GDM1 (cell line): ENCODE measurements around the gene BLACAT1.
A peak's percentile ranks its signal among the peaks of the same experiment; 100 is the strongest.

Experiments
- DNase-seq: peaks from one replicate; lab custom pipeline; 2025; lab: John Stamatoyannopoulos, UW

BLACAT1 gene

GRCh38 chr1:205455581-205456382 is at the start of gene BLACAT1:
Gene BLACAT1, minus strand, starts transcription at chr1:205456045.
- no peak for DNase-seq

- DNase-seq = no peak
These were observed 49.4 kb upstream of the BLACAT1 start for GRCh38 chr1:205505076-205505729.

GRCh38 chr1:205504311-205505075 is 48.6 kb upstream of the BLACAT1 start, which contains the start of gene CDK18:
Gene CDK18, plus strand, starts transcription at chr1:205504669. Its CDS starts 18,499 bp downstream, at chr1:205523168.
- DNase-seq = peak; percentile 62

- DNase-seq = no peak
These were observed 47.1 kb upstream of the BLACAT1 start for GRCh38 chr1:205502992-205503391.

GRCh38 chr1:205502111-205502810 is 46.4 kb upstream of the BLACAT1 start:
- no peak for DNase-seq

GRCh38 chr1:205500240-205501233 is 44.7 kb upstream of the BLACAT1 start:
- no peak for DNase-seq

GRCh38 chr1:205499789-205500188 is 43.9 kb upstream of the BLACAT1 start:
- DNase-seq = no peak

- no peak for DNase-seq
These were observed 41.5 kb upstream of the BLACAT1 start for GRCh38 chr1:205497351-205497750.

GRCh38 chr1:205496661-205497060 is 40.8 kb upstream of the BLACAT1 start:
- no peak for DNase-seq

GRCh38 chr1:205495237-205495823 is 39.5 kb upstream of the BLACAT1 start:
- DNase-seq = no peak

- no peak for DNase-seq
These were observed 38.3 kb upstream of the BLACAT1 start for GRCh38 chr1:205494115-205494514.

GRCh38 chr1:205493241-205494085 is 37.6 kb upstream of the BLACAT1 start:
- no peak for DNase-seq

GRCh38 chr1:205492774-205493173 is 36.9 kb upstream of the BLACAT1 start:
- DNase-seq = no peak

GRCh38 chr1:205492201-205492667 is 36.4 kb upstream of the BLACAT1 start:
- DNase-seq = no peak

- no peak for DNase-seq
These were observed 35.9 kb upstream of the BLACAT1 start for GRCh38 chr1:205491794-205492193.

- DNase-seq = peak; percentile 52
These were observed 32.4 kb upstream of the BLACAT1 start for GRCh38 chr1:205488074-205488723.

- DNase-seq = no peak
These were observed 30.4 kb upstream of the BLACAT1 start for GRCh38 chr1:205486258-205486657.
